CD4-positive, CD25-positive, alpha-beta regulatory T cell (primary cell): Measurements from ENCODE around the gene ASB1. TPM values are rescaled to one million over a fixed set of nuclear protein-coding genes. Genes with fewer than 3 reads are reported as not detected.

ENCODE experiments used
- ATAC-seq, 2 donors: fragments of 150-1000 bp; cut with Tn5 transposase; one replicate each; pipeline ENCODE4 v1.10.0; 2021; ENCODE audit warnings: low read depth in 2 of 2, moderate number of reproducible peaks in 2 of 2, moderate library complexity in 1 of 2
- DNase-seq, 3 donors: peaks; one replicate each; pipeline versions ENCODE4 v3.0.0 to v3.0.0-alpha.2; 2012 to 2022; ENCODE audit warnings: mixed read lengths in 1 of 3
- H3K27ac ChIP-seq: one replicate; pipeline ENCODE4 v1.7.0; 2013; ENCODE audit warnings: mild to moderate bottlenecking, low read length; ENCODE audit not compliant: insufficient read depth, poor library complexity, severe bottlenecking
- H3K27me3 ChIP-seq: one replicate; pipeline ENCODE4 v1.7.0; 2013; ENCODE audit warnings: low read length; ENCODE audit not compliant: control insufficient read depth, insufficient read depth
- H3K36me3 ChIP-seq: one replicate; pipeline ENCODE4 v1.7.0; 2013; ENCODE audit warnings: mild to moderate bottlenecking, low read length, moderate library complexity; ENCODE audit not compliant: control insufficient read depth, insufficient read depth
- H3K4me1 ChIP-seq: 2 replicates; pipeline ENCODE4 v1.7.0; 2013; ENCODE audit warnings: mild to moderate bottlenecking, low read length; ENCODE audit not compliant: insufficient read depth, control insufficient read depth, poor library complexity, severe bottlenecking
- H3K4me3 ChIP-seq: one replicate; pipeline ENCODE4 v1.7.0; 2013; ENCODE audit warnings: low read depth, mild to moderate bottlenecking, low read length, moderate library complexity
- H3K9me3 ChIP-seq, 2 experiments: 1 replicate in 1 of 2; 2 replicates in 1 of 2; pipeline ENCODE4 v1.7.0; 2013; ENCODE audit warnings: low read length in 2 of 2, mild to moderate bottlenecking in 1 of 2, moderate library complexity in 1 of 2; ENCODE audit not compliant: control insufficient read depth in 2 of 2
- H3K27ac Mint-ChIP-seq, 3 donors: one replicate each; pipeline ENCODE4 v1.8.0; 2020 to 2022; ENCODE audit warnings: mild to moderate bottlenecking in 3 of 3, mixed read lengths in 3 of 3, moderate library complexity in 2 of 3
- H3K27me3 Mint-ChIP-seq: one replicate; pipeline ENCODE4 v1.8.0; 2022; ENCODE audit warnings: mild to moderate bottlenecking, mixed read lengths
- H3K36me3 Mint-ChIP-seq: one replicate; pipeline ENCODE4 v1.8.0; 2020; ENCODE audit warnings: mixed read lengths
- H3K4me1 Mint-ChIP-seq, 4 donors: one replicate each; pipeline ENCODE4 v1.8.0; 2020 to 2022; ENCODE audit warnings: mixed read lengths in 4 of 4, mild to moderate bottlenecking in 1 of 4
- H3K4me3 Mint-ChIP-seq, 4 donors: one replicate each; pipeline ENCODE4 v1.8.0; 2020 to 2022; ENCODE audit warnings: mild to moderate bottlenecking in 4 of 4, mixed read lengths in 4 of 4, moderate library complexity in 3 of 4
- H3K9me3 Mint-ChIP-seq, 7 donors: one replicate each; pipeline ENCODE4 v1.8.0; 2020 to 2022; ENCODE audit warnings: mixed read lengths in 7 of 7, mild to moderate bottlenecking in 3 of 7, moderate library complexity in 2 of 7
- polyA plus RNA-seq, 4 donors: library from polyadenylated mRNA; unstranded; fragments of 300-500 nt; fragmentation: Illumina TruSeq; gene quantifications; one replicate each; pipeline ENCODE4 v1.2.3, GENCODE V29; 2021
- total RNA-seq: library from RNA; stranded (reverse); gene quantifications from one replicate; pipeline ENCODE4 v1.2.3, GENCODE V29; 2022

Gene ASB1
- total and polyA plus RNA-seq, 5 donors from 2014 or later = 17.6 to 23.0 (median 21.7) TPM

- ATAC-seq = no peak
- no peak overlapping the region for H3K4me3 Mint-ChIP-seq
- Histone ChIP-seq H3K9me3 (no peaks in the 10 kb centered on the region), H3K27me3 (no peaks in the 10 kb centered on the region), H3K4me3 (no peak overlapping the region), H3K4me1 (peaks cover 9% of the 10 kb centered on the region), H3K27ac (no peak overlapping the region), H3K36me3 (no peaks in the 10 kb centered on the region)
- peaks cover 0 to 2% (median 0%) of the 10 kb centered on the region in 7 donors for H3K9me3 Mint-ChIP-seq
- peaks cover 5 to 13% (median 7%) of the 10 kb centered on the region in 4 donors for H3K4me1 Mint-ChIP-seq
- no peaks in the 10 kb centered on the region for H3K36me3 Mint-ChIP-seq
- no peak overlapping the region for H3K27ac Mint-ChIP-seq
- no peaks in the 10 kb centered on the region for H3K27me3 Mint-ChIP-seq
- no peak for DNase-seq
Observed at GRCh38 chr2:238421695-238422035, 5.1 kb upstream of the ASB1 start.

- Histone ChIP-seq H3K4me1 (peaks cover 9% of the 10 kb centered on the region), H3K4me3 (no peak overlapping the region), H3K27ac (no peak overlapping the region), H3K36me3 (no peaks in the 10 kb centered on the region), H3K27me3 (no peaks in the 10 kb centered on the region), H3K9me3 (no peaks in the 10 kb centered on the region)
- H3K27ac Mint-ChIP-seq = peak overlapping the region in 2 of 3 donors; percentile 43 to 88
- ATAC-seq (no peak), DNase-seq (no peak)
- H3K4me3 Mint-ChIP-seq = peak overlapping the region in 1 of 4 donors; percentile 57
- no peaks in the 10 kb centered on the region for H3K27me3 Mint-ChIP-seq
- H3K9me3 Mint-ChIP-seq = peaks cover 0 to 2% (median 0%) of the 10 kb centered on the region in 7 donors
- peaks cover 5 to 14% (median 7%) of the 10 kb centered on the region in 4 donors for H3K4me1 Mint-ChIP-seq
- H3K36me3 Mint-ChIP-seq = no peaks in the 10 kb centered on the region
Observed at GRCh38 chr2:238422285-238422684, 4.4 kb upstream of the ASB1 start.

- no peaks in the 10 kb centered on the region for H3K9me3 ChIP-seq
- peaks cover 2% of the 10 kb centered on the region for H3K36me3 Mint-ChIP-seq
Observed at GRCh38 chr2:238422940-238423339, 3.8 kb upstream of the ASB1 start.

GRCh38 chr2:238423561-238424312, 3.0 kb upstream of the ASB1 start:
- H3K4me1 ChIP-seq = peaks cover 22% of the 10 kb centered on the region
- ATAC-seq = no peak
- no peaks in the 10 kb centered on the region for H3K27me3 Mint-ChIP-seq

More at GRCh38 chr2:238422940-238423339, 3.8 kb upstream of the ASB1 start:
- H3K4me3 Mint-ChIP-seq = no peak overlapping the region
- no peaks in the 10 kb centered on the region for H3K27me3 Mint-ChIP-seq
- Histone ChIP-seq H3K4me3 (no peak overlapping the region), H3K27me3 (no peaks in the 10 kb centered on the region), H3K4me1 (peaks cover 14% of the 10 kb centered on the region), H3K36me3 (no peaks in the 10 kb centered on the region), H3K27ac (no peak overlapping the region)
- peaks cover 0 to 2% (median 0%) of the 10 kb centered on the region in 7 donors for H3K9me3 Mint-ChIP-seq
- ATAC-seq (no peak), DNase-seq (no peak)
- H3K27ac Mint-ChIP-seq = no peak overlapping the region
- peaks cover 10 to 21% (median 12%) of the 10 kb centered on the region in 4 donors for H3K4me1 Mint-ChIP-seq

GRCh38 chr2:238424313-238424700, 2.4 kb upstream of the ASB1 start:
- Histone ChIP-seq H3K27ac (no peak overlapping the region), H3K4me3 (no peak overlapping the region), H3K27me3 (no peaks in the 10 kb centered on the region), H3K9me3 (no peaks in the 10 kb centered on the region), H3K36me3 (no peaks in the 10 kb centered on the region), H3K4me1 (peaks cover 28% of the 10 kb centered on the region)
- peaks cover 14 to 30% (median 22%) of the 10 kb centered on the region in 4 donors for H3K4me1 Mint-ChIP-seq
- no peak overlapping the region for H3K27ac Mint-ChIP-seq
- no peaks in the 10 kb centered on the region for H3K27me3 Mint-ChIP-seq
- ATAC-seq (no peak), DNase-seq (no peak)
- peaks cover 5% of the 10 kb centered on the region for H3K36me3 Mint-ChIP-seq
- H3K4me3 Mint-ChIP-seq = peak overlapping the region; percentile 65 to 81 (median 74)
- peaks cover 0 to 2% (median 0%) of the 10 kb centered on the region in 7 donors for H3K9me3 Mint-ChIP-seq

More at GRCh38 chr2:238423561-238424312, 3.0 kb upstream of the ASB1 start:
- Histone ChIP-seq H3K4me3 (no peak overlapping the region), H3K27ac (no peak overlapping the region), H3K9me3 (no peaks in the 10 kb centered on the region), H3K36me3 (no peaks in the 10 kb centered on the region), H3K27me3 (no peaks in the 10 kb centered on the region)
- H3K4me3 Mint-ChIP-seq = peak overlapping the region; percentile 65 to 81 (median 74)
- H3K36me3 Mint-ChIP-seq = peaks cover 3% of the 10 kb centered on the region
- peaks cover 12 to 26% (median 17%) of the 10 kb centered on the region in 4 donors for H3K4me1 Mint-ChIP-seq
- DNase-seq = no peak
- peaks cover 0 to 2% (median 0%) of the 10 kb centered on the region in 7 donors for H3K9me3 Mint-ChIP-seq
- H3K27ac Mint-ChIP-seq = peak overlapping the region in 1 of 3 donors; percentile 69

GRCh38 chr2:238425505-238425978, 1.2 kb upstream of the ASB1 start:
- peak overlapping the region in 2 of 3 donors; percentile 13 to 60 for H3K27ac Mint-ChIP-seq

GRCh38 chr2:238425979-238426567, 654 bp upstream of the ASB1 start:
- no peaks in the 10 kb centered on the region for H3K27me3 Mint-ChIP-seq
- DNase-seq = no peak
- peak overlapping the region; percentile 87 to 92 (median 92) for H3K4me3 Mint-ChIP-seq
- ATAC-seq = peak in 1 of 2 donors; percentile 9
- Histone ChIP-seq H3K4me3 (peak overlapping the region; percentile 84), H3K9me3 (no peaks in the 10 kb centered on the region), H3K4me1 (peaks cover 30% of the 10 kb centered on the region), H3K36me3 (peaks cover 10% of the 10 kb centered on the region), H3K27me3 (no peaks in the 10 kb centered on the region), H3K27ac (peak overlapping the region; percentile 81)
- H3K9me3 Mint-ChIP-seq = peaks cover 0 to 3% (median 0%) of the 10 kb centered on the region in 7 donors
- peaks cover 18% of the 10 kb centered on the region for H3K36me3 Mint-ChIP-seq
- peak overlapping the region; percentile 82 to 94 (median 90) for H3K27ac Mint-ChIP-seq
- H3K4me1 Mint-ChIP-seq = peaks cover 23 to 46% (median 34%) of the 10 kb centered on the region in 4 donors

More at GRCh38 chr2:238425505-238425978, 1.2 kb upstream of the ASB1 start:
- Histone ChIP-seq H3K36me3 (peaks cover 6% of the 10 kb centered on the region), H3K27ac (no peak overlapping the region), H3K27me3 (no peaks in the 10 kb centered on the region), H3K4me1 (peaks cover 30% of the 10 kb centered on the region), H3K9me3 (no peaks in the 10 kb centered on the region), H3K4me3 (no peak overlapping the region)
- ATAC-seq (no peak), DNase-seq (no peak)
- peaks cover 14% of the 10 kb centered on the region for H3K36me3 Mint-ChIP-seq
- H3K4me3 Mint-ChIP-seq = peak overlapping the region; percentile 84 to 92 (median 89)
- H3K4me1 Mint-ChIP-seq = peaks cover 21 to 41% (median 30%) of the 10 kb centered on the region in 4 donors
- peaks cover 0 to 3% (median 0%) of the 10 kb centered on the region in 7 donors for H3K9me3 Mint-ChIP-seq
- no peaks in the 10 kb centered on the region for H3K27me3 Mint-ChIP-seq
